ENCODE results near the gene MAP4.

Gene MAP4

GRCh38 chr3:47907784-47908183 is 108.4 kb downstream of the MAP4 start:
- peaks cover 11 to 20% of the 10 kb centered on the region in 2 donors for H3K36me3 ChIP-seq (ENCODE audit: control insufficient read depth in 2 of 2, insufficient read depth in 2 of 2, low read length in 2 of 2)
- H3K9ac ChIP-seq (ENCODE audit: low read depth in 1 of 2, low read length in 2 of 2) = no peak overlapping the region
- no peaks in the 10 kb centered on the region for H3K9me3 ChIP-seq (ENCODE audit: control insufficient read depth in 2 of 2, low read length in 2 of 2)
- H3K4me3 ChIP-seq (ENCODE audit: low read length in 2 of 2) = no peak overlapping the region
- no peaks in the 10 kb centered on the region for H3K27me3 ChIP-seq (ENCODE audit: control insufficient read depth in 2 of 2, insufficient read depth in 2 of 2, low read length in 2 of 2)
- H3K27ac ChIP-seq (ENCODE audit: low read depth in 2 of 2, low read length in 2 of 2) = no peak overlapping the region
- no peaks in the 10 kb centered on the region for H3K4me1 ChIP-seq (ENCODE audit: control insufficient read depth in 2 of 2, insufficient read depth in 2 of 2, low read length in 2 of 2)

- Histone ChIP-seq H3K27ac (ENCODE audit: low read depth in 2 of 2, low read length in 2 of 2) (no peak overlapping the region), H3K36me3 (ENCODE audit: control insufficient read depth in 2 of 2, insufficient read depth in 2 of 2, low read length in 2 of 2) (peaks cover 6 to 8% of the 10 kb centered on the region in 2 donors), H3K4me1 (ENCODE audit: control insufficient read depth in 2 of 2, insufficient read depth in 2 of 2, low read length in 2 of 2) (no peaks in the 10 kb centered on the region), H3K9ac (ENCODE audit: low read depth in 1 of 2, low read length in 2 of 2) (no peak overlapping the region), H3K4me3 (ENCODE audit: low read length in 2 of 2) (no peak overlapping the region), H3K9me3 (ENCODE audit: control insufficient read depth in 2 of 2, low read length in 2 of 2) (no peaks in the 10 kb centered on the region), H3K27me3 (ENCODE audit: control insufficient read depth in 2 of 2, insufficient read depth in 2 of 2, low read length in 2 of 2) (no peaks in the 10 kb centered on the region)
Measured at GRCh38 chr3:47902746-47903145, 113.5 kb downstream of the MAP4 start.

- H3K9me3 ChIP-seq (ENCODE audit: control insufficient read depth in 2 of 2, low read length in 2 of 2) = no peaks in the 10 kb centered on the region
- H3K27ac ChIP-seq (ENCODE audit: low read depth in 2 of 2, low read length in 2 of 2) = no peak overlapping the region
- no peaks in the 10 kb centered on the region for H3K4me1 ChIP-seq (ENCODE audit: control insufficient read depth in 2 of 2, insufficient read depth in 2 of 2, low read length in 2 of 2)
- H3K4me3 ChIP-seq (ENCODE audit: low read length in 2 of 2) = no peak overlapping the region
- peaks cover 6 to 8% of the 10 kb centered on the region in 2 donors for H3K36me3 ChIP-seq (ENCODE audit: control insufficient read depth in 2 of 2, insufficient read depth in 2 of 2, low read length in 2 of 2)
- no peaks in the 10 kb centered on the region for H3K27me3 ChIP-seq (ENCODE audit: control insufficient read depth in 2 of 2, insufficient read depth in 2 of 2, low read length in 2 of 2)
- H3K9ac ChIP-seq (ENCODE audit: low read depth in 1 of 2, low read length in 2 of 2) = no peak overlapping the region
Measured at GRCh38 chr3:47901280-47901833, 114.9 kb downstream of the MAP4 start.

- Histone ChIP-seq H3K27me3 (ENCODE audit: control insufficient read depth in 2 of 2, insufficient read depth in 2 of 2, low read length in 2 of 2) (no peaks in the 10 kb centered on the region), H3K4me1 (ENCODE audit: control insufficient read depth in 2 of 2, insufficient read depth in 2 of 2, low read length in 2 of 2) (no peaks in the 10 kb centered on the region), H3K9ac (ENCODE audit: low read depth in 1 of 2, low read length in 2 of 2) (no peak overlapping the region), H3K27ac (ENCODE audit: low read depth in 2 of 2, low read length in 2 of 2) (no peak overlapping the region), H3K4me3 (ENCODE audit: low read length in 2 of 2) (no peak overlapping the region), H3K9me3 (ENCODE audit: control insufficient read depth in 2 of 2, low read length in 2 of 2) (no peaks in the 10 kb centered on the region), H3K36me3 (ENCODE audit: control insufficient read depth in 2 of 2, insufficient read depth in 2 of 2, low read length in 2 of 2) (peaks cover 6 to 13% of the 10 kb centered on the region in 2 donors)
Measured at GRCh38 chr3:47899495-47900108, 116.6 kb downstream of the MAP4 start.

- no peak overlapping the region for H3K9ac ChIP-seq (ENCODE audit: low read depth in 1 of 2, low read length in 2 of 2)
- no peaks in the 10 kb centered on the region for H3K4me1 ChIP-seq (ENCODE audit: control insufficient read depth in 2 of 2, insufficient read depth in 2 of 2, low read length in 2 of 2)
- H3K4me3 ChIP-seq (ENCODE audit: low read length in 2 of 2) = no peak overlapping the region
- no peaks in the 10 kb centered on the region for H3K27me3 ChIP-seq (ENCODE audit: control insufficient read depth in 2 of 2, insufficient read depth in 2 of 2, low read length in 2 of 2)
- no peaks in the 10 kb centered on the region for H3K9me3 ChIP-seq (ENCODE audit: control insufficient read depth in 2 of 2, low read length in 2 of 2)
- H3K36me3 ChIP-seq (ENCODE audit: control insufficient read depth in 2 of 2, insufficient read depth in 2 of 2, low read length in 2 of 2) = peaks cover 6 to 13% of the 10 kb centered on the region in 2 donors
- no peak overlapping the region for H3K27ac ChIP-seq (ENCODE audit: low read depth in 2 of 2, low read length in 2 of 2)
Measured at GRCh38 chr3:47897954-47898353, 118.3 kb downstream of the MAP4 start.

- H3K36me3 ChIP-seq (ENCODE audit: control insufficient read depth in 2 of 2, insufficient read depth in 2 of 2, low read length in 2 of 2) = peaks cover 13 to 18% of the 10 kb centered on the region in 2 donors
- no peaks in the 10 kb centered on the region for H3K9me3 ChIP-seq (ENCODE audit: control insufficient read depth in 2 of 2, low read length in 2 of 2)
- H3K4me3 ChIP-seq (ENCODE audit: low read length in 2 of 2) = no peak overlapping the region
- H3K4me1 ChIP-seq (ENCODE audit: control insufficient read depth in 2 of 2, insufficient read depth in 2 of 2, low read length in 2 of 2) = no peaks in the 10 kb centered on the region
- H3K27me3 ChIP-seq (ENCODE audit: control insufficient read depth in 2 of 2, insufficient read depth in 2 of 2, low read length in 2 of 2) = no peaks in the 10 kb centered on the region
- no peak overlapping the region for H3K27ac ChIP-seq (ENCODE audit: low read depth in 2 of 2, low read length in 2 of 2)
- no peak overlapping the region for H3K9ac ChIP-seq (ENCODE audit: low read depth in 1 of 2, low read length in 2 of 2)
Measured at GRCh38 chr3:47896736-47897135, 119.5 kb downstream of the MAP4 start.

GRCh38 chr3:47895241-47895640 is 121.0 kb downstream of the MAP4 start:
- no peak overlapping the region for H3K9ac ChIP-seq (ENCODE audit: low read depth in 1 of 2, low read length in 2 of 2)
- H3K9me3 ChIP-seq (ENCODE audit: control insufficient read depth in 2 of 2, low read length in 2 of 2) = no peaks in the 10 kb centered on the region
- no peak overlapping the region for H3K27ac ChIP-seq (ENCODE audit: low read depth in 2 of 2, low read length in 2 of 2)
- no peaks in the 10 kb centered on the region for H3K27me3 ChIP-seq (ENCODE audit: control insufficient read depth in 2 of 2, insufficient read depth in 2 of 2, low read length in 2 of 2)
- no peak overlapping the region for H3K4me3 ChIP-seq (ENCODE audit: low read length in 2 of 2)
- H3K4me1 ChIP-seq (ENCODE audit: control insufficient read depth in 2 of 2, insufficient read depth in 2 of 2, low read length in 2 of 2) = no peaks in the 10 kb centered on the region
- H3K36me3 ChIP-seq (ENCODE audit: control insufficient read depth in 2 of 2, insufficient read depth in 2 of 2, low read length in 2 of 2) = peaks cover 15 to 20% of the 10 kb centered on the region in 2 donors

GRCh38 chr3:47892286-47893040 is 123.8 kb downstream of the MAP4 start:
- Histone ChIP-seq H3K4me1 (ENCODE audit: control insufficient read depth in 2 of 2, insufficient read depth in 2 of 2, low read length in 2 of 2) (no peaks in the 10 kb centered on the region), H3K4me3 (ENCODE audit: low read length in 2 of 2) (no peak overlapping the region), H3K9ac (ENCODE audit: low read depth in 1 of 2, low read length in 2 of 2) (no peak overlapping the region), H3K36me3 (ENCODE audit: control insufficient read depth in 2 of 2, insufficient read depth in 2 of 2, low read length in 2 of 2) (peaks cover 18 to 20% of the 10 kb centered on the region in 2 donors), H3K27me3 (ENCODE audit: control insufficient read depth in 2 of 2, insufficient read depth in 2 of 2, low read length in 2 of 2) (no peaks in the 10 kb centered on the region), H3K27ac (ENCODE audit: low read depth in 2 of 2, low read length in 2 of 2) (no peak overlapping the region), H3K9me3 (ENCODE audit: control insufficient read depth in 2 of 2, low read length in 2 of 2) (no peaks in the 10 kb centered on the region)

GRCh38 chr3:47891613-47892005 is 124.6 kb downstream of the MAP4 start:
- H3K9me3 ChIP-seq (ENCODE audit: control insufficient read depth in 2 of 2, low read length in 2 of 2) = no peaks in the 10 kb centered on the region
- H3K9ac ChIP-seq (ENCODE audit: low read depth in 1 of 2, low read length in 2 of 2) = no peak overlapping the region
- H3K4me1 ChIP-seq (ENCODE audit: control insufficient read depth in 2 of 2, insufficient read depth in 2 of 2, low read length in 2 of 2) = no peaks in the 10 kb centered on the region
- H3K36me3 ChIP-seq (ENCODE audit: control insufficient read depth in 2 of 2, insufficient read depth in 2 of 2, low read length in 2 of 2) = peaks cover 18 to 20% of the 10 kb centered on the region in 2 donors
- H3K27ac ChIP-seq (ENCODE audit: low read depth in 2 of 2, low read length in 2 of 2) = no peak overlapping the region
- no peak overlapping the region for H3K4me3 ChIP-seq (ENCODE audit: low read length in 2 of 2)
- no peaks in the 10 kb centered on the region for H3K27me3 ChIP-seq (ENCODE audit: control insufficient read depth in 2 of 2, insufficient read depth in 2 of 2, low read length in 2 of 2)

GRCh38 chr3:47890828-47891612 is 125.2 kb downstream of the MAP4 start:
- H3K36me3 ChIP-seq (ENCODE audit: control insufficient read depth in 2 of 2, insufficient read depth in 2 of 2, low read length in 2 of 2) = peaks cover 18 to 20% of the 10 kb centered on the region in 2 donors
- no peak overlapping the region for H3K4me3 ChIP-seq (ENCODE audit: low read length in 2 of 2)
- no peaks in the 10 kb centered on the region for H3K27me3 ChIP-seq (ENCODE audit: control insufficient read depth in 2 of 2, insufficient read depth in 2 of 2, low read length in 2 of 2)
- H3K9me3 ChIP-seq (ENCODE audit: control insufficient read depth in 2 of 2, low read length in 2 of 2) = no peaks in the 10 kb centered on the region
- H3K9ac ChIP-seq (ENCODE audit: low read depth in 1 of 2, low read length in 2 of 2) = no peak overlapping the region
- H3K27ac ChIP-seq (ENCODE audit: low read depth in 2 of 2, low read length in 2 of 2) = no peak overlapping the region
- no peaks in the 10 kb centered on the region for H3K4me1 ChIP-seq (ENCODE audit: control insufficient read depth in 2 of 2, insufficient read depth in 2 of 2, low read length in 2 of 2)

Data from mucosa of rectum (tissue), 2 donors.